ENCODE results near the gene SRPK2.
"Not testable (repeated sequence)": the region's sequence is repeated elsewhere in the genome, so short reads cannot be mapped to it uniquely, and the experiment has no call there.

- not testable (repeated sequence) for TF ChIP-seq CTCF, POLR2AphosphoS5, EP300, POLR2A (IDR thresholded peaks at IDR 0.05)
Observed at GRCh38 chr7:105300587-105300986, 88.1 kb downstream of the SRPK2 start.

Measured in sigmoid colon (tissue), 4 donors.